H9 (cell line): ENCODE results near the gene NBL1. TPM values are rescaled to one million over a fixed set of nuclear protein-coding genes. Genes with fewer than 3 reads are reported as not detected.

Experiments used
- DNase-seq: peaks from one replicate; pipeline ENCODE4 v3.0.0-alpha.2; 2017
- H2AFZ ChIP-seq: one replicate; pipeline ENCODE4 v1.6.1; 2013; ENCODE audit warnings: mild to moderate bottlenecking, low read length, control low read depth, moderate library complexity
- H2AK5ac ChIP-seq: 2 replicates; pipeline ENCODE4 v1.6.1; 2013; ENCODE audit warnings: low read length, control low read depth, mixed read lengths; ENCODE audit not compliant: insufficient read length
- H2BK120ac ChIP-seq: one replicate; pipeline ENCODE4 v1.6.1; 2013; ENCODE audit warnings: low read depth, mild to moderate bottlenecking, low read length, control low read depth, inconsistent platforms; ENCODE audit not compliant: poor library complexity, severe bottlenecking
- H2BK12ac ChIP-seq: 2 replicates; pipeline ENCODE4 v1.6.1; 2013; ENCODE audit warnings: low read length, control low read depth, mixed read lengths, low read depth; ENCODE audit not compliant: insufficient read length
- H2BK15ac ChIP-seq: 2 replicates; pipeline ENCODE4 v1.6.1; 2013; ENCODE audit warnings: low read depth, low read length, control low read depth
- H2BK20ac ChIP-seq: one replicate; pipeline ENCODE4 v1.6.1; 2013; ENCODE audit warnings: low read depth, mild to moderate bottlenecking, low read length, control low read depth, inconsistent platforms; ENCODE audit not compliant: poor library complexity, severe bottlenecking
- H2BK5ac ChIP-seq: 2 replicates; pipeline ENCODE4 v1.6.1; 2013; ENCODE audit warnings: low read length, control low read depth, mixed read lengths; ENCODE audit not compliant: insufficient read length
- H3K14ac ChIP-seq: 2 replicates; pipeline ENCODE4 v1.6.1; 2013; ENCODE audit warnings: low read length, control low read depth; ENCODE audit not compliant: insufficient read depth
- H3K18ac ChIP-seq: 2 replicates; pipeline ENCODE4 v1.6.1; 2013; ENCODE audit warnings: low read depth, mild to moderate bottlenecking, mixed read lengths, low read length, control low read depth; ENCODE audit not compliant: insufficient read length
- H3K23ac ChIP-seq: 2 replicates; pipeline ENCODE4 v1.6.1; 2013; ENCODE audit warnings: low read length, control low read depth, mixed read lengths, low read depth; ENCODE audit not compliant: insufficient read length
- H3K23me2 ChIP-seq: 2 replicates; pipeline ENCODE4 v1.6.1; 2013; ENCODE audit warnings: low read depth, mild to moderate bottlenecking, mixed read lengths, low read length, control low read depth; ENCODE audit not compliant: insufficient read length, poor library complexity, severe bottlenecking
- H3K27ac ChIP-seq: 2 replicates; pipeline ENCODE4 v1.5.1; 2013; ENCODE audit warnings: low read length, control low read depth, mixed read lengths, low read depth; ENCODE audit not compliant: insufficient read length
- H3K27me3 ChIP-seq: 2 replicates; pipeline ENCODE4 v1.6.1; 2013; ENCODE audit warnings: low read length, control low read depth, inconsistent platforms; ENCODE audit not compliant: insufficient read depth
- H3K4ac ChIP-seq: 2 replicates; pipeline ENCODE4 v1.6.1; 2013; ENCODE audit warnings: low read depth, mild to moderate bottlenecking, control low read depth, inconsistent platforms, low read length, moderate library complexity
- H3K4me1 ChIP-seq: 2 replicates; pipeline ENCODE4 v1.6.1; 2013; ENCODE audit warnings: low read length, control low read depth, inconsistent platforms; ENCODE audit not compliant: insufficient read depth
- H3K4me2 ChIP-seq: 2 replicates; pipeline ENCODE4 v1.6.1; 2013; ENCODE audit warnings: low read length, control low read depth, mixed read lengths; ENCODE audit not compliant: insufficient read length, insufficient read depth
- H3K56ac ChIP-seq: 2 replicates; pipeline ENCODE4 v1.6.1; 2013; ENCODE audit warnings: low read depth, mild to moderate bottlenecking, mixed read lengths, low read length, control low read depth; ENCODE audit not compliant: insufficient read length
- H3K79me1 ChIP-seq: 2 replicates; pipeline ENCODE4 v1.6.1; 2013; ENCODE audit warnings: low read depth, mild to moderate bottlenecking, moderate library complexity, low read length, control low read depth, inconsistent platforms; ENCODE audit not compliant: insufficient read depth, poor library complexity, severe bottlenecking
- H3K79me2 ChIP-seq: 2 replicates; pipeline ENCODE4 v1.6.1; 2013; ENCODE audit warnings: low read length, control low read depth, inconsistent platforms; ENCODE audit not compliant: insufficient read depth
- H3K9ac ChIP-seq: 2 replicates; pipeline ENCODE4 v1.6.1; 2013; ENCODE audit warnings: low read length, control low read depth, mixed read lengths; ENCODE audit not compliant: insufficient read length; ENCODE audit errors: extremely low read depth
- H3K9me3 ChIP-seq: one replicate; pipeline ENCODE4 v1.6.1; 2013; ENCODE audit warnings: low read depth, low read length, inconsistent platforms; ENCODE audit not compliant: control insufficient read depth
- H3T11ph ChIP-seq: one replicate; pipeline ENCODE4 v1.6.1; 2013; ENCODE audit warnings: mild to moderate bottlenecking, low read length, control low read depth, inconsistent platforms
- H4K20me1 ChIP-seq: one replicate; pipeline ENCODE4 v1.6.1; 2013; ENCODE audit not compliant: control insufficient read depth, insufficient read length, insufficient read depth
- H4K5ac ChIP-seq: 2 replicates; pipeline ENCODE4 v1.6.1; 2013; ENCODE audit warnings: low read depth, mild to moderate bottlenecking, mixed read lengths, low read length, control low read depth; ENCODE audit not compliant: insufficient read length
- H4K8ac ChIP-seq: replicated peaks from 2 replicates; pipeline ENCODE4 v1.6.1; 2013; ENCODE audit warnings: low read length, control low read depth, mixed read lengths, low read depth; ENCODE audit not compliant: insufficient read length
- H4K91ac ChIP-seq: 2 replicates; pipeline ENCODE4 v1.6.1; 2013; ENCODE audit warnings: low read depth, mild to moderate bottlenecking, moderate library complexity, mixed read lengths, low read length, control low read depth; ENCODE audit not compliant: insufficient read length
- H3K27ac Mint-ChIP-seq, 3 experiments: 2 replicates in 2 of 3; 3 replicates in 1 of 3; pipeline ENCODE4 v1.8.0; 2020 to 2021; ENCODE audit warnings: mixed read lengths in 3 of 3, mild to moderate bottlenecking in 1 of 3, moderate library complexity in 1 of 3
- H3K27me3 Mint-ChIP-seq: 2 replicates; pipeline ENCODE4 v1.8.0; 2021; ENCODE audit warnings: low read depth, mild to moderate bottlenecking, moderate library complexity, mixed read lengths
- H3K36me3 Mint-ChIP-seq, 3 experiments: 2 replicates in 2 of 3; 3 replicates in 1 of 3; pipeline ENCODE4 v1.8.0; 2020 to 2021; ENCODE audit warnings: low read depth in 3 of 3, mixed read lengths in 3 of 3; ENCODE audit not compliant: insufficient read depth in 1 of 3
- H3K4me1 Mint-ChIP-seq, 2 experiments: 2 replicates each; pipeline ENCODE4 v1.8.0; 2020; ENCODE audit warnings: mixed read lengths in 2 of 2
- H3K4me3 Mint-ChIP-seq, 2 experiments: 2 replicates in 1 of 2; 3 replicates in 1 of 2; pipeline ENCODE4 v1.8.0; 2020 to 2021; ENCODE audit warnings: mild to moderate bottlenecking in 2 of 2, mixed read lengths in 2 of 2, moderate library complexity in 1 of 2
- H3K9me3 Mint-ChIP-seq, 2 experiments: 2 replicates in 1 of 2; 3 replicates in 1 of 2; pipeline ENCODE4 v1.8.0; 2020; ENCODE audit warnings: mild to moderate bottlenecking in 2 of 2, mixed read lengths in 2 of 2, moderate library complexity in 1 of 2
- CTCF ChIP-seq: fragments of 200-600 bp; sonication (generic); conservative IDR thresholded peaks from 3 replicates; pipeline ENCODE4 v1.8.0; 2021; ENCODE audit warnings: antibody characterized with exemption, mild to moderate bottlenecking
- WGBS: extraction: QIAGEN DNeasy Blood & Tissue Kit; methylation state at CpG from one replicate; pipeline ENCODE4 v1.1.7; 2013; ENCODE audit warnings: missing lambda C conversion rate, low lambda C conversion rate, mixed read lengths; ENCODE audit not compliant: insufficient read length; ENCODE audit errors: extremely low coverage; 5-methylcytosine and 5-hydroxymethylcytosine counted together
- total RNA-seq: library from RNA; stranded (reverse); gene quantifications from 2 replicates; pipeline ENCODE4 v1.2.1, GENCODE V29; 2021

Gene NBL1
- total RNA-seq, 1 experiment from 2014 or later, result 6.4 TPM

DNA sequence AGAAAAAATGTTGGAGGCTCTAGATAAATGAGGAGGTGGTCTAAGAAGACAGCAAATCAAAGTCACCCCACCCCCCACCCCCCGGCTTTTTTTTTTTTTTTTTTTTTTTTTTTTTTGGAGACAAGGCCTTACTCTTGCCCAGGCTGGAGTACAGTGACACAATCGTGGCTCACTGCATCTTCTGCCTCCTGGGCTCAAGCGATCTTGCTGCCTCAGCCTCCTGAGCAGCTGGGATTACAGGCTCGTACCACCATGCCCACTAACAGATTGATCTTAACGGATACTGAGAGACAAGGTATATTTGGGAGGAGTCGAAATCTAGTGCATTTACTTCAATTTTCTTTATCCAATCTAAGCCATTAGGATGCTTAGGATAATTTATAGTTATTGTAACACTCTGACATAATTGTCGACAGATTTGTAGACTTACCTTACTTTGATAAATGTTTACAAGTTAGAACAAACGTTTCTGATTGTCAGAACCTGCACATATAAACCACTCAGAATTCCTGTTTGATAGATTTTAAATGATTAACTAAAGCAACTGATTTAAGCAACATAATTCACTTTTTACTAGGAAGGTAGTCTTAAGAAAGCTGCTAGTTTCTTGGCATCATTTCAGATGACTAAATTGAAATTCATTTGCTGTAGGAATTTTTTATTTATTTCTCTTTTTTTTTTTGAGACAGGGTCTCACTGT lies 33.7 kb upstream of the NBL1 start:
- no peaks in the 10 kb centered on the region for H3K9me3 ChIP-seq
- no peaks in the 10 kb centered on the region for H3K27me3 Mint-ChIP-seq
- no peak overlapping the region for H2AK5ac ChIP-seq
- H3K23me2 ChIP-seq, result no peaks in the 10 kb centered on the region
- TF ChIP-seq CTCF, result no peak
- no peak overlapping the region for H2BK12ac ChIP-seq
- no peak overlapping the region for H2BK120ac ChIP-seq
- H3K23ac ChIP-seq, result no peak overlapping the region
- H3K18ac ChIP-seq, result no peak overlapping the region
- H3T11ph ChIP-seq, result no peak overlapping the region
- no peak overlapping the region for H2BK15ac ChIP-seq
- no peak overlapping the region for H4K91ac ChIP-seq
- no peak overlapping the region for H2AFZ ChIP-seq
- no peaks in the 10 kb centered on the region for H3K4me1 ChIP-seq
- peaks cover 4 to 12% (median 6%) of the 10 kb centered on the region in 3 experiments; a peak in 5 of 7 replicates for H3K36me3 Mint-ChIP-seq
- H3K79me2 ChIP-seq, result peaks cover 9% of the 10 kb centered on the region; the same call in 1 of the 2 replicates
- peaks cover 5% of the 10 kb centered on the region for H3K79me1 ChIP-seq
- no peak overlapping the region for H3K9ac ChIP-seq
- no peak overlapping the region for H3K4me2 ChIP-seq
- no CpG with 5 or more reads among the region's 8 CpGs for WGBS
- H3K27me3 ChIP-seq, result no peaks in the 10 kb centered on the region
- H3K14ac ChIP-seq, result no peak overlapping the region
- DNase-seq, result no peak
- no peak overlapping the region for H4K5ac ChIP-seq
- no peak overlapping the region for H2BK5ac ChIP-seq
- H3K9me3 Mint-ChIP-seq, result no peaks in the 10 kb centered on the region
- no peak overlapping the region for H3K27ac ChIP-seq
- no peak overlapping the region for H4K8ac ChIP-seq
- H3K4me1 Mint-ChIP-seq, result no peaks in the 10 kb centered on the region
- no peak overlapping the region for H3K56ac ChIP-seq
- no peaks in the 10 kb centered on the region for H4K20me1 ChIP-seq
- H2BK20ac ChIP-seq, result no peak overlapping the region
- no peak overlapping the region for H3K27ac Mint-ChIP-seq
- H3K4me3 Mint-ChIP-seq, result no peak overlapping the region
- no peak overlapping the region for H3K4ac ChIP-seq
